H1 (cell line): ENCODE measurements around the gene SUMF1. TPM values are rescaled to one million over a fixed set of nuclear protein-coding genes. Genes with fewer than 3 reads are reported as not detected.

ENCODE experiments used
- CTCF ChIA-PET: fragments of 300-600 bp; sonication (Branson Sonifier 250); formaldehyde crosslinking; loops from one replicate; lab custom pipeline; 2021; ENCODE audit not compliant: partially characterized antibody; lab: Charles Lee
- POLR2A ChIA-PET: fragments of 300-600 bp; sonication (Branson Sonifier 250); formaldehyde crosslinking; loops from one replicate; lab custom pipeline; 2021; ENCODE audit warnings: inconsistent platforms; ENCODE audit not compliant: partially characterized antibody; lab: Charles Lee
- DNase-seq, 2 experiments: peaks; one replicate each; pipeline versions ENCODE4 v3.0.0 to v3.0.0-alpha.2; 2010 to 2022; ENCODE audit warnings: low spot score in 2 of 2, low read depth in 1 of 2, mixed read lengths in 1 of 2
- FAIRE-seq: peaks from 2 replicates; lab custom pipeline; 2011; peaks lifted over from hg19 to GRCh38; lab: Jason Lieb, UNC
- H2AFZ ChIP-seq: 2 replicates; pipeline ENCODE4 v1.8.1; 2012; ENCODE audit warnings: low read length, inconsistent platforms
- H2AK5ac ChIP-seq: 2 replicates; pipeline ENCODE4 v1.6.1; 2013; ENCODE audit warnings: low read depth, low read length
- H2BK120ac ChIP-seq: replicated peaks from 2 replicates; pipeline ENCODE3; 2013; ENCODE audit warnings: low read depth, low read length, inconsistent platforms
- H2BK12ac ChIP-seq: 2 replicates; pipeline ENCODE4 v1.6.1; 2013; ENCODE audit warnings: low read depth, low read length
- H2BK15ac ChIP-seq: 2 replicates; pipeline ENCODE4 v1.6.1; 2013; ENCODE audit warnings: low read length
- H2BK20ac ChIP-seq: 2 replicates; pipeline ENCODE4 v1.6.1; 2013; ENCODE audit warnings: low read length
- H2BK5ac ChIP-seq: 2 replicates; pipeline ENCODE4 v1.6.1; 2013; ENCODE audit warnings: low read depth, low read length
- H3K14ac ChIP-seq: 2 replicates; pipeline ENCODE4 v1.6.1; 2013; ENCODE audit warnings: inconsistent platforms; ENCODE audit not compliant: insufficient read length
- H3K18ac ChIP-seq: 2 replicates; pipeline ENCODE4 v1.6.1; 2013; ENCODE audit warnings: low read length; ENCODE audit errors: extremely low read depth
- H3K23ac ChIP-seq: 2 replicates; pipeline ENCODE4 v1.6.1; 2013; ENCODE audit warnings: inconsistent platforms; ENCODE audit not compliant: insufficient read length
- H3K23me2 ChIP-seq: 2 replicates; pipeline ENCODE4 v1.6.1; 2013; ENCODE audit warnings: low read depth, low read length
- H3K27ac ChIP-seq: 2 replicates; pipeline ENCODE4 v1.6.1; 2011; ENCODE audit warnings: low read depth, low read length, inconsistent platforms
- H3K27me3 ChIP-seq, 4 experiments: replicated peaks in 1 of 4; 1 replicate in 1 of 4; 2 replicates in 3 of 4; pipeline versions ENCODE4 v1.6.1 to v1.8.1; 2011 to 2013; ENCODE audit warnings: low read length in 3 of 4, mild to moderate bottlenecking in 3 of 4, inconsistent platforms in 2 of 4, mixed read lengths in 2 of 4, moderate library complexity in 1 of 4; ENCODE audit not compliant: control insufficient read depth in 3 of 4, insufficient read depth in 3 of 4; ENCODE audit errors: extremely low read depth in 1 of 4
- H3K36me3 ChIP-seq, 4 experiments: 2 replicates each; pipeline versions ENCODE4 v1.6.1 to v1.8.1; 2011 to 2013; ENCODE audit warnings: mild to moderate bottlenecking in 4 of 4, low read length in 3 of 4, moderate library complexity in 2 of 4, control low read depth in 1 of 4, inconsistent platforms in 1 of 4; ENCODE audit not compliant: insufficient read depth in 4 of 4, control insufficient read depth in 2 of 4
- H3K4ac ChIP-seq: replicated peaks from 2 replicates; pipeline ENCODE3; 2013; ENCODE audit warnings: low read length, low read depth, mixed read lengths, inconsistent platforms; ENCODE audit not compliant: insufficient read length
- H3K4me1 ChIP-seq, 4 experiments: replicated peaks in 1 of 4; 1 replicate in 1 of 4; 2 replicates in 3 of 4; pipeline versions ENCODE4 v1.6.1 to v1.8.1; 2011 to 2013; ENCODE audit warnings: low read length in 3 of 4, inconsistent platforms in 2 of 4, mixed read lengths in 1 of 4; ENCODE audit not compliant: insufficient read depth in 4 of 4, control insufficient read depth in 3 of 4
- H3K4me2 ChIP-seq, 2 experiments: 2 replicates each; pipeline versions ENCODE4 v1.6.1 to v1.8.1; 2011 to 2013; ENCODE audit warnings: low read depth in 2 of 2, low read length in 2 of 2, control low read depth in 1 of 2, inconsistent platforms in 1 of 2, mild to moderate bottlenecking in 1 of 2; ENCODE audit not compliant: insufficient read depth in 1 of 2
- H3K4me3 ChIP-seq, 4 experiments: fragments of 200-600, 300-600 bp in 1 of 4; sonication (generic), shearing (Covaris generic), sonication (Bioruptor Twin) in 1 of 4; 2 replicates each; pipeline versions ENCODE4 v1.5.1 to v1.8.1; 2011 to 2016; ENCODE audit warnings: low read length in 4 of 4, low read depth in 3 of 4, control low read depth in 2 of 4, inconsistent platforms in 2 of 4, mild to moderate bottlenecking in 2 of 4, mixed read lengths in 1 of 4, moderate library complexity in 1 of 4; ENCODE audit not compliant: insufficient read depth in 2 of 4; ENCODE audit errors: extremely low read depth in 1 of 4
- H3K56ac ChIP-seq: replicated peaks from 2 replicates; pipeline ENCODE3; 2013; ENCODE audit warnings: low read depth, mild to moderate bottlenecking, mixed read lengths, low read length, inconsistent platforms; ENCODE audit not compliant: insufficient read length
- H3K79me1 ChIP-seq: 2 replicates; pipeline ENCODE4 v1.6.1; 2013; ENCODE audit warnings: low read depth, low read length, control low read depth
- H3K79me2 ChIP-seq, 2 experiments: 2 replicates each; pipeline versions ENCODE4 v1.6.1 to v1.8.1; 2012 to 2013; ENCODE audit warnings: low read length in 2 of 2, mild to moderate bottlenecking in 2 of 2, inconsistent platforms in 1 of 2; ENCODE audit not compliant: insufficient read depth in 2 of 2, control insufficient read depth in 1 of 2
- H3K9ac ChIP-seq, 4 experiments: replicated peaks in 1 of 4; 1 replicate in 1 of 4; 2 replicates in 3 of 4; pipeline versions ENCODE4 v1.6.1 to v1.8.1; 2011 to 2013; ENCODE audit warnings: low read depth in 3 of 4, low read length in 3 of 4, control low read depth in 2 of 4, mild to moderate bottlenecking in 2 of 4, moderate library complexity in 2 of 4, inconsistent platforms in 1 of 4; ENCODE audit errors: extremely low read depth in 1 of 4
- H3K9me3 ChIP-seq, 2 experiments: 2 replicates each; pipeline versions ENCODE4 v1.6.1 to v1.8.1; 2012 to 2013; ENCODE audit warnings: mild to moderate bottlenecking in 2 of 2, moderate library complexity in 2 of 2, control low read depth in 1 of 2, inconsistent platforms in 1 of 2, low read depth in 1 of 2, low read length in 1 of 2, mixed read lengths in 1 of 2; ENCODE audit not compliant: insufficient read depth in 2 of 2
- H4K20me1 ChIP-seq, 2 experiments: replicated peaks in 1 of 2; 2 replicates each; pipeline versions ENCODE3 to v1.8.1; 2011 to 2013; ENCODE audit warnings: inconsistent platforms in 2 of 2, low read length in 2 of 2, mild to moderate bottlenecking in 1 of 2; ENCODE audit not compliant: insufficient read depth in 2 of 2, control insufficient read depth in 1 of 2
- H4K5ac ChIP-seq: 2 replicates; pipeline ENCODE4 v1.6.1; 2013; ENCODE audit warnings: low read length, low read depth, mixed read lengths, inconsistent platforms; ENCODE audit not compliant: insufficient read length
- H4K8ac ChIP-seq: 2 replicates; pipeline ENCODE4 v1.8.0; 2013; ENCODE audit warnings: mild to moderate bottlenecking, moderate library complexity, low read length, inconsistent platforms; ENCODE audit not compliant: insufficient read depth; ENCODE audit errors: extremely low read depth
- H4K91ac ChIP-seq: replicated peaks from 2 replicates; pipeline ENCODE3; 2013; ENCODE audit warnings: low read length, mixed read lengths, inconsistent platforms; ENCODE audit not compliant: insufficient read length
- CBX8 ChIP-seq: fragments of 300-800, 300-1000 bp; sonication (generic); IDR thresholded peaks from 2 replicates; pipeline ENCODE4 v1.7.1; 2016; ENCODE audit warnings: low read depth, low read length, borderline replicate concordance
- CEBPB ChIP-seq: IDR thresholded peaks from 2 replicates; pipeline ENCODE4 v1.6.1; 2012; ENCODE audit warnings: low read depth, low read length
- CHD2 ChIP-seq: IDR thresholded peaks from 2 replicates; pipeline ENCODE4 v1.6.1; 2012; ENCODE audit warnings: low read length, improper control_type of control experiment
- EGR1 ChIP-seq: IDR thresholded peaks from 2 replicates; pipeline ENCODE4 v1.6.1; 2011; ENCODE audit warnings: low read depth, low read length, borderline replicate concordance
- HDAC6 ChIP-seq: IDR thresholded peaks from one replicate; pipeline ENCODE4 v1.7.1; 2012; ENCODE audit warnings: low read depth, mild to moderate bottlenecking, inconsistent platforms, low read length, moderate library complexity
- JUND ChIP-seq: IDR thresholded peaks from 2 replicates; pipeline ENCODE4 v1.6.1; 2011; ENCODE audit warnings: mild to moderate bottlenecking, improper control_type of control experiment, low read length
- KDM5A ChIP-seq: fragments of 200-600 bp; IDR thresholded peaks from 2 replicates; pipeline ENCODE4 v1.7.1; 2012; ENCODE audit warnings: mild to moderate bottlenecking, low read length, inconsistent platforms, mixed read lengths
- NANOG ChIP-seq: IDR thresholded peaks from 2 replicates; pipeline ENCODE4 v1.6.1; 2011; ENCODE audit warnings: low read length, low read depth, mild to moderate bottlenecking, inconsistent platforms; ENCODE audit not compliant: insufficient read depth, poor library complexity, severe bottlenecking
- POLR2AphosphoS5 ChIP-seq: IDR thresholded peaks from 2 replicates; pipeline ENCODE4 v1.6.1; 2011; ENCODE audit warnings: low read depth, low read length
- RBBP5 ChIP-seq: IDR thresholded peaks from 2 replicates; pipeline ENCODE4 v1.7.1; 2012; ENCODE audit warnings: low read depth, mild to moderate bottlenecking, inconsistent platforms, low read length, moderate library complexity, borderline replicate concordance
- RFX5 ChIP-seq: IDR thresholded peaks from 2 replicates; pipeline ENCODE4 v1.6.1; 2011; ENCODE audit warnings: low read depth, low read length, improper control_type of control experiment, borderline replicate concordance
- SAP30 ChIP-seq: fragments of 300-600 bp; sonication (generic); IDR thresholded peaks from 2 replicates; pipeline ENCODE4 v1.7.1; 2012; ENCODE audit warnings: low read length, moderate library complexity, mild to moderate bottlenecking, inconsistent platforms; ENCODE audit not compliant: insufficient read depth, insufficient replicate concordance
- SP4 ChIP-seq: IDR thresholded peaks from 2 replicates; pipeline ENCODE4 v1.6.1; 2012; ENCODE audit warnings: low read length, inconsistent platforms
- TCF12 ChIP-seq: IDR thresholded peaks from 2 replicates; pipeline ENCODE4 v1.6.1; 2011; ENCODE audit warnings: low read depth, mild to moderate bottlenecking, low read length
- TEAD4 ChIP-seq: IDR thresholded peaks from 2 replicates; pipeline ENCODE4 v1.6.1; 2012; ENCODE audit warnings: low read depth, low read length, inconsistent platforms, mixed read lengths
- WGBS, 2 experiments: shearing (Covaris generic) in 1 of 2; methylation state at CpG; one replicate each; pipeline versions ENCODE4 v1.1.6 to v1.1.7; 2013 to 2015; ENCODE audit warnings: low lambda C conversion rate in 2 of 2, mixed read lengths in 2 of 2, inconsistent platforms in 1 of 2, low coverage in 1 of 2, missing lambda C conversion rate in 1 of 2; ENCODE audit not compliant: insufficient replicate concordance in 2 of 2, insufficient coverage in 1 of 2, insufficient read length in 1 of 2; ENCODE audit errors: extremely low coverage in 1 of 2, missing lambda C conversion rate in 1 of 2; 5-methylcytosine and 5-hydroxymethylcytosine counted together
- polyA plus RNA-seq, 7 experiments: library from polyadenylated mRNA; depleted of rRNA in 3 of 7; stranded (reverse) in 5 of 7; unstranded in 2 of 7; fragments of >200 nt in 5 of 7; fragments of 200-250 nt in 2 of 7; gene quantifications; 1 replicate in 5 of 7; 2 replicates in 1 of 7; 4 replicates in 1 of 7; pipeline versions ENCODE4 v1.2.1 to v1.2.3, GENCODE V29; 2011 to 2013; ENCODE audit warnings: missing spikeins in 2 of 7, mixed read lengths in 2 of 7
- total RNA-seq: library from RNA; stranded (reverse); fragmentation: NEBNext Ultra II Directional; extraction: Animal tissue kit (Norgen Biotek cat#: 25700); gene quantifications from 2 replicates; pipeline ENCODE4 v1.2.1, GENCODE V29; 2021

SUMF1 gene
- total and polyA plus RNA-seq, 2 of the 8 experiments (the other 6 are each of a cell fraction or from before 2014, with no cell fraction given), result 12.5 to 15.0 TPM

DNA sequence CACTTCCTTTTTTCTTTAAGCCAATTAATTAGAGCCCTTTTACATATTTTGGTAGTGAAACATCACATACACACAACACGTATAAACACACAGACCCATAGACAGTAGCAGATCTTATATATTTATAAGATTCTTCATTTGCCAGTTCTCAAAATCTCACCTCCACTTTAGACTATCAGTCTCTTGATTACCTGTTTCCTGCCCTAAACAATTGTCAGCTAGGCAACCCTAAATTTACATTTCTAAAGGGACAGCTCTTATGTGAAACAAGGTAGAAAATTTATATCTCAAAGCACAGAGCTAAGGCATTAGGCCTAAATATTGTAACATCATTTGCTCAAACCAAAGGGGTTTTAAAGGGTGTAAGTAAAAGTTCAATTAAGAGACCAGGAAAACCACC is 135.0 kb downstream of the SUMF1 start:
- Histone ChIP-seq H3K4me1 (peaks cover 1 to 11% (median 4%) of the 10 kb centered on the region in 4 experiments; a peak in 4 of 7 replicates), H3K27ac (no peak overlapping the region), H2BK20ac (no peak overlapping the region), H3K36me3 (peaks cover 0 to 6% (median 1%) of the 10 kb centered on the region in 4 experiments; a peak in 2 of 8 replicates), H3K14ac (no peak overlapping the region), H4K5ac (no peak overlapping the region), H3K18ac (no peak overlapping the region), H2BK5ac (no peak overlapping the region), H3K56ac (no peak overlapping the region), H2AFZ (no peak overlapping the region), H3K4me2 (no peak overlapping the region), H4K8ac (no peak overlapping the region), H3K4ac (no peak overlapping the region), H3K79me2 (no peaks in the 10 kb centered on the region), H4K20me1 (no peaks in the 10 kb centered on the region), H3K23me2 (0 out of 2 replicates have a peak, but pooled peaks cover 2% of the 10 kb centered on the region), H3K9ac (no peak overlapping the region; a peak in 1 of 7 replicates), H2BK12ac (no peak overlapping the region), H2BK15ac (no peak overlapping the region), H3K4me3 (no peak overlapping the region), H2BK120ac (no peak overlapping the region), H4K91ac (no peak overlapping the region), H3K27me3 (no peaks in the 10 kb centered on the region), H2AK5ac (no peak overlapping the region), H3K23ac (no peak overlapping the region), H3K79me1 (no peaks in the 10 kb centered on the region), H3K9me3 (peaks cover 18 to 20% of the 10 kb centered on the region in 2 experiments)
- DNase-seq (no peak), FAIRE-seq (no peak)
- ChIA-PET CTCF (interaction anchor here (1.2 to 6.1 kb wide), 4 partner anchors 10 to 301 kb away, joined by 3 to 21 read pairs (median 5); no protein-coding TSS in a partner anchor), POLR2A (interaction anchor here (1.5 kb wide), 1 partner anchor 24 kb away, joined by 4 read pairs; no protein-coding TSS in a partner anchor)
- 64% methylated on average over 1 of the region's 1 CpG; no CpG with 5 or more reads in 1 of the 2 experiments for WGBS, 2 experiments
- TF ChIP-seq CHD2 (no peak), CBX8 (no peak), TCF12 (no peak), EGR1 (no peak), RBBP5 (no peak), JUND (no peak), HDAC6 (no peak), RFX5 (no peak), NANOG (no peak), SP4 (no peak), CEBPB (no peak), POLR2AphosphoS5 (no peak), KDM5A (no peak), TEAD4 (no peak), SAP30 (no peak)
